Tibial artery (tissue), 4 donors: Measurements from ENCODE around the gene DDX5.
"Not testable (repeated sequence)": the region's sequence is repeated elsewhere in the genome, so short reads cannot be mapped to it uniquely, and the experiment has no call there.

Experiments
- DNase-seq, 2 donors: peaks; one replicate each; pipeline ENCODE4 v3.0.0-alpha.2; 2019
- H3K27ac ChIP-seq, 2 donors: fragments of 200-600 bp; sonication (generic) in 1 of 2; 1 replicate in 1 of 2; 2 replicates in 1 of 2; pipeline ENCODE4 v1.5.1; 2018 to 2019; ENCODE audit warnings: mild to moderate bottlenecking in 1 of 2
- H3K27me3 ChIP-seq, 2 donors: fragments of 200-600 bp; sonication (generic) in 1 of 2; one replicate each; pipeline versions ENCODE4 v1.5.1 to v1.6.0; 2016 to 2019
- H3K36me3 ChIP-seq, 3 donors: fragments of 200-600 bp; sonication (generic) in 2 of 3; one replicate each; pipeline ENCODE4 v1.5.1; 2016 to 2019; ENCODE audit warnings: mild to moderate bottlenecking in 2 of 3
- H3K4me1 ChIP-seq, 4 donors: fragments of 200-600 bp; sonication (generic) in 2 of 4; 1 replicate in 3 of 4; 2 replicates in 1 of 4; pipeline ENCODE4 v1.5.1; 2016 to 2019
- H3K4me3 ChIP-seq, 2 donors: fragments of 200-600 bp; sonication (generic) in 1 of 2; 1 replicate in 1 of 2; 2 replicates in 1 of 2; pipeline ENCODE4 v1.5.1; 2018 to 2019; ENCODE audit warnings: mild to moderate bottlenecking in 2 of 2
- H3K9me3 ChIP-seq, 3 donors: fragments of 200-600 bp; sonication (generic) in 1 of 3; one replicate each; pipeline ENCODE4 v1.5.1; 2016 to 2019
- CTCF ChIP-seq, 2 experiments: fragments of 200-600 bp in 1 of 2; fragments of 450-650 bp in 1 of 2; IDR thresholded peaks; one replicate each; pipeline ENCODE4 v1.5.1; 2017 to 2019; ENCODE audit warnings: antibody characterized with exemption in 2 of 2, mild to moderate bottlenecking in 1 of 2, moderate library complexity in 1 of 2
- intact Hi-C: fragments of 100-400 bp; cut with DNase I; formaldehyde crosslinking; loops from one replicate; pipeline ENCODE4 v1.15.0; 2023; ENCODE audit warnings: low total_unique reads

DDX5 gene

GRCh38 chr17:64477849-64478248 lies 28.2 kb downstream of the DDX5 start:
- Histone ChIP-seq H3K27me3 (no peaks in the 10 kb centered on the region), H3K27ac (no peak overlapping the region), H3K36me3 (peaks cover 7 to 48% (median 38%) of the 10 kb centered on the region in 3 donors), H3K4me3 (no peak overlapping the region), H3K9me3 (no peaks in the 10 kb centered on the region), H3K4me1 (no peaks in the 10 kb centered on the region)
- DNase-seq, result no peak
- TF ChIP-seq CTCF (IDR thresholded peaks at IDR 0.05), result no peak
- intact Hi-C loops, result no loop called here

GRCh38 chr17:64472564-64472963 lies 33.5 kb downstream of the DDX5 start:
- intact Hi-C loops, result no loop called here
- Histone ChIP-seq H3K36me3 (peaks cover 0 to 5% (median 5%) of the 10 kb centered on the region in 3 donors), H3K9me3 (no peaks in the 10 kb centered on the region), H3K27me3 (peaks cover 0 to 5% of the 10 kb centered on the region in 2 donors), H3K4me1 (no peaks in the 10 kb centered on the region), H3K27ac (no peak overlapping the region), H3K4me3 (no peak overlapping the region)
- no peak for TF ChIP-seq CTCF (IDR thresholded peaks at IDR 0.05)
- no peak for DNase-seq

GRCh38 chr17:64471440-64471839 lies 34.6 kb downstream of the DDX5 start:
- Histone ChIP-seq H3K4me3 (no peak overlapping the region), H3K4me1 (no peaks in the 10 kb centered on the region), H3K27ac (no peak overlapping the region), H3K9me3 (no peaks in the 10 kb centered on the region), H3K36me3 (no peaks in the 10 kb centered on the region), H3K27me3 (peaks cover 0 to 5% of the 10 kb centered on the region in 2 donors)
- intact Hi-C loops, result no loop called here
- no peak for DNase-seq
- no peak for TF ChIP-seq CTCF (IDR thresholded peaks at IDR 0.05)

GRCh38 chr17:64470625-64471024 lies 35.5 kb downstream of the DDX5 start:
- no peaks in the 10 kb centered on the region for H3K4me1 ChIP-seq
- no peak overlapping the region for H3K4me3 ChIP-seq
- H3K36me3 ChIP-seq, result no peaks in the 10 kb centered on the region
- intact Hi-C loops, result no loop called here
- TF ChIP-seq CTCF (IDR thresholded peaks at IDR 0.05), result no peak
- H3K27ac ChIP-seq, result no peak overlapping the region
- DNase-seq, result no peak
- peaks cover 0 to 5% of the 10 kb centered on the region in 2 donors for H3K27me3 ChIP-seq
- H3K9me3 ChIP-seq, result no peaks in the 10 kb centered on the region

GRCh38 chr17:64466834-64467233 lies 39.3 kb downstream of the DDX5 start:
- H3K4me1 ChIP-seq, intact Hi-C loops, H3K9me3 ChIP-seq, H3K4me3 ChIP-seq, H3K27me3 ChIP-seq, H3K27ac ChIP-seq, DNase-seq, H3K36me3 ChIP-seq: not testable (repeated sequence)

GRCh38 chr17:64466019-64466735 lies 39.9 kb downstream of the DDX5 start:
- no peaks in the 10 kb centered on the region for H3K9me3 ChIP-seq
- intact Hi-C loops, result no loop called here
- TF ChIP-seq CTCF (IDR thresholded peaks at IDR 0.05), result no peak
- peaks cover 0 to 5% of the 10 kb centered on the region in 2 donors for H3K27me3 ChIP-seq
- H3K4me1 ChIP-seq, result no peaks in the 10 kb centered on the region
- H3K27ac ChIP-seq, result no peak overlapping the region
- H3K36me3 ChIP-seq, result no peaks in the 10 kb centered on the region
- no peak for DNase-seq
- no peak overlapping the region for H3K4me3 ChIP-seq
